Dendritic cell treated with granulocyte-macrophage colony-stimulating factor and Interleukin-4, amounts not matched to agents 40 ng/mL and 50 ng/mL, for 4 days (primary cell): ENCODE measurements around the gene FEZ2.
A peak's percentile ranks its signal among the peaks of the same experiment; 100 is the strongest.

Experiments used
- H3K27ac Mint-ChIP-seq: one replicate; pipeline ENCODE4 v1.8.0; 2022; ENCODE audit warnings: mild to moderate bottlenecking, mixed read lengths
- H3K27me3 Mint-ChIP-seq: one replicate; pipeline ENCODE4 v1.8.0; 2022; ENCODE audit warnings: mild to moderate bottlenecking, mixed read lengths
- H3K36me3 Mint-ChIP-seq: one replicate; pipeline ENCODE4 v1.8.0; 2022; ENCODE audit warnings: low read depth, mixed read lengths
- H3K4me1 Mint-ChIP-seq: one replicate; pipeline ENCODE4 v1.8.0; 2022; ENCODE audit warnings: low read depth, mixed read lengths
- H3K4me3 Mint-ChIP-seq: one replicate; pipeline ENCODE4 v1.8.0; 2022; ENCODE audit warnings: mild to moderate bottlenecking, moderate library complexity, mixed read lengths
- H3K9me3 Mint-ChIP-seq: one replicate; pipeline ENCODE4 v1.8.0; 2022; ENCODE audit warnings: mixed read lengths
- intact Hi-C: fragments of 100-400 bp; cut with micrococcal nuclease; formaldehyde crosslinking; loops from one replicate; pipeline ENCODE4 v1.15.0; 2022

Gene FEZ2

GRCh38 chr2:36544638-36545338 is 53.2 kb downstream of the FEZ2 start:
- intact Hi-C loops, result no loop called here
- no peaks in the 10 kb centered on the region for H3K27me3 Mint-ChIP-seq
- H3K9me3 Mint-ChIP-seq, result no peaks in the 10 kb centered on the region
- peaks cover 30% of the 10 kb centered on the region for H3K4me1 Mint-ChIP-seq
- H3K4me3 Mint-ChIP-seq, result no peak overlapping the region
- H3K36me3 Mint-ChIP-seq, result peaks cover 42% of the 10 kb centered on the region
- H3K27ac Mint-ChIP-seq, result no peak overlapping the region

GRCh38 chr2:36541891-36542595 is 55.9 kb downstream of the FEZ2 start:
- Mint-ChIP-seq H3K36me3 (peaks cover 15% of the 10 kb centered on the region), H3K27me3 (no peaks in the 10 kb centered on the region), H3K4me1 (peaks cover 18% of the 10 kb centered on the region), H3K4me3 (no peak overlapping the region), H3K27ac (peak overlapping the region; percentile 41), H3K9me3 (no peaks in the 10 kb centered on the region)
- intact Hi-C loops, result no loop called here

- Mint-ChIP-seq H3K9me3 (no peaks in the 10 kb centered on the region), H3K27me3 (no peaks in the 10 kb centered on the region), H3K4me3 (no peak overlapping the region), H3K4me1 (peaks cover 23% of the 10 kb centered on the region), H3K27ac (peak overlapping the region; percentile 41), H3K36me3 (peaks cover 8% of the 10 kb centered on the region)
- intact Hi-C loops, result no loop called here
Measured at GRCh38 chr2:36540986-36541754, 56.8 kb downstream of the FEZ2 start.

- no peaks in the 10 kb centered on the region for H3K27me3 Mint-ChIP-seq
- no peak overlapping the region for H3K4me3 Mint-ChIP-seq
- H3K4me1 Mint-ChIP-seq, result peaks cover 23% of the 10 kb centered on the region
- intact Hi-C loops, result no loop called here
- peaks cover 1% of the 10 kb centered on the region for H3K36me3 Mint-ChIP-seq
- peaks cover 3% of the 10 kb centered on the region for H3K9me3 Mint-ChIP-seq
- no peak overlapping the region for H3K27ac Mint-ChIP-seq
Measured at GRCh38 chr2:36539631-36540030, 58.3 kb downstream of the FEZ2 start.

GRCh38 chr2:36538335-36538734 is 59.6 kb downstream of the FEZ2 start:
- H3K9me3 Mint-ChIP-seq, result peaks cover 9% of the 10 kb centered on the region
- H3K27ac Mint-ChIP-seq, result no peak overlapping the region
- H3K36me3 Mint-ChIP-seq, result no peaks in the 10 kb centered on the region
- intact Hi-C loops, result no loop called here
- peaks cover 23% of the 10 kb centered on the region for H3K4me1 Mint-ChIP-seq
- H3K27me3 Mint-ChIP-seq, result no peaks in the 10 kb centered on the region
- H3K4me3 Mint-ChIP-seq, result no peak overlapping the region

GRCh38 chr2:36536776-36537175 is 61.2 kb downstream of the FEZ2 start:
- Mint-ChIP-seq H3K9me3 (peaks cover 9% of the 10 kb centered on the region), H3K4me3 (no peak overlapping the region)

GRCh38 chr2:36535099-36535498 is 62.9 kb downstream of the FEZ2 start:
- H3K27me3 Mint-ChIP-seq, result no peaks in the 10 kb centered on the region
- peaks cover 20% of the 10 kb centered on the region for H3K4me1 Mint-ChIP-seq
- intact Hi-C loops, result no loop called here
- no peak overlapping the region for H3K4me3 Mint-ChIP-seq
- H3K9me3 Mint-ChIP-seq, result peaks cover 9% of the 10 kb centered on the region
- no peak overlapping the region for H3K27ac Mint-ChIP-seq
- H3K36me3 Mint-ChIP-seq, result peaks cover 7% of the 10 kb centered on the region

More at GRCh38 chr2:36536776-36537175, 61.2 kb downstream of the FEZ2 start:
- Mint-ChIP-seq H3K36me3 (peaks cover 7% of the 10 kb centered on the region), H3K27me3 (no peaks in the 10 kb centered on the region), H3K4me1 (peaks cover 15% of the 10 kb centered on the region), H3K27ac (no peak overlapping the region)
- intact Hi-C loops, result no loop called here

GRCh38 chr2:36534275-36534799 is 63.6 kb downstream of the FEZ2 start:
- H3K9me3 Mint-ChIP-seq, result peaks cover 9% of the 10 kb centered on the region
- no peak overlapping the region for H3K4me3 Mint-ChIP-seq
- no peaks in the 10 kb centered on the region for H3K27me3 Mint-ChIP-seq
- H3K4me1 Mint-ChIP-seq, result peaks cover 20% of the 10 kb centered on the region
- intact Hi-C loops, result no loop called here
- H3K27ac Mint-ChIP-seq, result no peak overlapping the region
- H3K36me3 Mint-ChIP-seq, result peaks cover 7% of the 10 kb centered on the region

- no peaks in the 10 kb centered on the region for H3K27me3 Mint-ChIP-seq
- no peak overlapping the region for H3K27ac Mint-ChIP-seq
- intact Hi-C loops, result no loop called here
- H3K36me3 Mint-ChIP-seq, result peaks cover 16% of the 10 kb centered on the region
- H3K9me3 Mint-ChIP-seq, result peaks cover 9% of the 10 kb centered on the region
- H3K4me1 Mint-ChIP-seq, result peaks cover 13% of the 10 kb centered on the region
- no peak overlapping the region for H3K4me3 Mint-ChIP-seq
Measured at GRCh38 chr2:36530983-36531354, 67.0 kb downstream of the FEZ2 start.

- no peak overlapping the region for H3K27ac Mint-ChIP-seq
Measured at GRCh38 chr2:36530178-36530982, 67.6 kb downstream of the FEZ2 start.

GRCh38 chr2:36528766-36529392 is 69.1 kb downstream of the FEZ2 start:
- Mint-ChIP-seq H3K27me3 (no peaks in the 10 kb centered on the region), H3K36me3 (peaks cover 16% of the 10 kb centered on the region), H3K9me3 (no peaks in the 10 kb centered on the region), H3K4me3 (no peak overlapping the region), H3K27ac (no peak overlapping the region), H3K4me1 (peaks cover 13% of the 10 kb centered on the region)
- intact Hi-C loops, result no loop called here

More at GRCh38 chr2:36530178-36530982, 67.6 kb downstream of the FEZ2 start:
- Mint-ChIP-seq H3K36me3 (peaks cover 16% of the 10 kb centered on the region), H3K9me3 (peaks cover 9% of the 10 kb centered on the region), H3K4me3 (no peak overlapping the region), H3K4me1 (peaks cover 13% of the 10 kb centered on the region), H3K27me3 (no peaks in the 10 kb centered on the region)
- intact Hi-C loops, result no loop called here

- no peak overlapping the region for H3K27ac Mint-ChIP-seq
- H3K27me3 Mint-ChIP-seq, result no peaks in the 10 kb centered on the region
- intact Hi-C loops, result no loop called here
- peaks cover 13% of the 10 kb centered on the region for H3K4me1 Mint-ChIP-seq
- no peak overlapping the region for H3K4me3 Mint-ChIP-seq
- H3K36me3 Mint-ChIP-seq, result peaks cover 16% of the 10 kb centered on the region
- no peaks in the 10 kb centered on the region for H3K9me3 Mint-ChIP-seq
Measured at GRCh38 chr2:36528274-36528673, 69.7 kb downstream of the FEZ2 start.

- Mint-ChIP-seq H3K36me3 (peaks cover 25% of the 10 kb centered on the region), H3K27ac (no peak overlapping the region), H3K27me3 (no peaks in the 10 kb centered on the region), H3K9me3 (no peaks in the 10 kb centered on the region), H3K4me3 (no peak overlapping the region), H3K4me1 (peaks cover 12% of the 10 kb centered on the region)
- intact Hi-C loops, result no loop called here
Measured at GRCh38 chr2:36526226-36526625, 71.7 kb downstream of the FEZ2 start.
